WTC11 (cell line): ENCODE measurements around the gene BMPER.

Experiments used
- ATF3 ChIP-seq: sonication (generic); formaldehyde crosslinking; conservative IDR thresholded peaks from 2 replicates; pipeline ENCODE4 v1.8.1; 2022; ENCODE audit warnings: mild to moderate bottlenecking, missing genetic modification reagents
- CREB1 ChIP-seq: sonication (generic); formaldehyde crosslinking; IDR thresholded peaks from 2 replicates; pipeline ENCODE4 v1.8.0; 2023; ENCODE audit warnings: mild to moderate bottlenecking, missing genetic modification reagents
- CTCF ChIP-seq: fragments of 200-600 bp; IDR thresholded peaks from 2 replicates; pipeline ENCODE4 v1.8.0; 2022; ENCODE audit warnings: antibody characterized with exemption
- FOXK1 ChIP-seq: sonication (generic); formaldehyde crosslinking; IDR thresholded peaks from 2 replicates; pipeline ENCODE4 v1.8.0; 2022; ENCODE audit warnings: mild to moderate bottlenecking, moderate library complexity, missing genetic modification reagents
- SP1 ChIP-seq: sonication (generic); formaldehyde crosslinking; conservative IDR thresholded peaks from 2 replicates; pipeline ENCODE4 v1.8.1; 2022; ENCODE audit warnings: missing genetic modification reagents
- TF ChIP-seq, protein P1 (sequence below): sonication (generic); formaldehyde crosslinking; IDR thresholded peaks from 2 replicates; pipeline ENCODE4 v1.8.1; 2023; ENCODE audit warnings: mild to moderate bottlenecking, missing genetic modification reagents, moderate library complexity
- TF ChIP-seq, protein P2 (sequence below): sonication (generic); formaldehyde crosslinking; IDR thresholded peaks from 2 replicates; pipeline ENCODE4 v1.8.0; 2022; ENCODE audit warnings: mild to moderate bottlenecking, missing genetic modification reagents

DNA sequence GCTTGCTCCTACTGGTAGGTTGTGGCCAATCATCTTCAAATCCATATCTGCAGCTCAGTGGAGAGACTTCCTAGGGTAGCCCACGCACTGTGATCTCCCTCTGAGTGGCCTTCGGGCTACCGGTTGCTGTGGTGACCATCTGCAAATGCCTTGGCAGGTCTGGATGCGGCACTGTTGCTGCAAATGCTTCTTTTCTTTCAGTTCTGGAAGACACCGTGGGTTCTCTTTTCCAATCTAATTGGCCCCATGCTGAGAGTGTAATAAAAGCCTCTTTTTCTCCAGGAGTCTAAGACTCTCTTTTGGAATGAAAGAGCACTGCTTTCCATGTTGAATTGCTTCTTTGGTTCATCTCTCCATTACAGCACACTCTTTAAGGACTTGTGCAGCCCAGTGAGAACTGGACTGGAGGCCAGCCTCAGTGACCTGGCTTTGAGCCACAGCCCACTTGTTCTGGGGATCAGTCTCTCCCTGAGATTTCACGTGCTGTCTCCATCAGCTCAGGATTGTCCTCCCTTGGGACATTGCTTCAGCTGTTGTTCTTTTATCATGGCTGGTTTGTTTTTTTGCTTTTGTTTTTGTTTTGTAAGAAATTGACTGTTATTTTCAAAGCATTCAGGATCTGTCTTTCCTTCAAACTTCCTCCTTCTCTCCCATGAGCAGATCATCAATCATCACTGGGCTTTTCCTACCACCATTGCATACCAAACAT is 286.6 kb downstream of the BMPER start:
- no peak for TF ChIP-seq CTCF
- TF ChIP-seq CREB1 (CRISPR knock-in tag): no peak
- TF ChIP-seq SP1: no peak
- no peak for TF ChIP-seq FOXK1
- TF ChIP-seq, protein P1, sequence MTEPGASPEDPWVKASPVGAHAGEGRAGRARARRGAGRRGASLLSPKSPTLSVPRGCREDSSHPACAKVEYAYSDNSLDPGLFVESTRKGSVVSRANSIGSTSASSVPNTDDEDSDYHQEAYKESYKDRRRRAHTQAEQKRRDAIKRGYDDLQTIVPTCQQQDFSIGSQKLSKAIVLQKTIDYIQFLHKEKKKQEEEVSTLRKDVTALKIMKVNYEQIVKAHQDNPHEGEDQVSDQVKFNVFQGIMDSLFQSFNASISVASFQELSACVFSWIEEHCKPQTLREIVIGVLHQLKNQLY (CRISPR knock-in tag): no peak
- TF ChIP-seq, protein P2, sequence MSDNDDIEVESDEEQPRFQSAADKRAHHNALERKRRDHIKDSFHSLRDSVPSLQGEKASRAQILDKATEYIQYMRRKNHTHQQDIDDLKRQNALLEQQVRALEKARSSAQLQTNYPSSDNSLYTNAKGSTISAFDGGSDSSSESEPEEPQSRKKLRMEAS (CRISPR knock-in tag): no peak
- no peak for TF ChIP-seq ATF3
